ENCODE data around the gene ANKRD13C.
"Not testable (repeated sequence)": the region's sequence is repeated elsewhere in the genome, so short reads cannot be mapped to it uniquely, and the experiment has no call there.

ANKRD13C gene, protein sequence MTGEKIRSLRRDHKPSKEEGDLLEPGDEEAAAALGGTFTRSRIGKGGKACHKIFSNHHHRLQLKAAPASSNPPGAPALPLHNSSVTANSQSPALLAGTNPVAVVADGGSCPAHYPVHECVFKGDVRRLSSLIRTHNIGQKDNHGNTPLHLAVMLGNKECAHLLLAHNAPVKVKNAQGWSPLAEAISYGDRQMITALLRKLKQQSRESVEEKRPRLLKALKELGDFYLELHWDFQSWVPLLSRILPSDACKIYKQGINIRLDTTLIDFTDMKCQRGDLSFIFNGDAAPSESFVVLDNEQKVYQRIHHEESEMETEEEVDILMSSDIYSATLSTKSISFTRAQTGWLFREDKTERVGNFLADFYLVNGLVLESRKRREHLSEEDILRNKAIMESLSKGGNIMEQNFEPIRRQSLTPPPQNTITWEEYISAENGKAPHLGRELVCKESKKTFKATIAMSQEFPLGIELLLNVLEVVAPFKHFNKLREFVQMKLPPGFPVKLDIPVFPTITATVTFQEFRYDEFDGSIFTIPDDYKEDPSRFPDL

GRCh38 chr1:70354332-70355110 is at the start of gene ANKRD13C:
Gene ANKRD13C, minus strand, starts transcription at chr1:70354722. Its CDS starts 314 bp downstream, at chr1:70354408.
- in situ Hi-C loops (cut with MboI; ENCODE audit: low sequenced_read_pairs): no loop called here

DNA sequence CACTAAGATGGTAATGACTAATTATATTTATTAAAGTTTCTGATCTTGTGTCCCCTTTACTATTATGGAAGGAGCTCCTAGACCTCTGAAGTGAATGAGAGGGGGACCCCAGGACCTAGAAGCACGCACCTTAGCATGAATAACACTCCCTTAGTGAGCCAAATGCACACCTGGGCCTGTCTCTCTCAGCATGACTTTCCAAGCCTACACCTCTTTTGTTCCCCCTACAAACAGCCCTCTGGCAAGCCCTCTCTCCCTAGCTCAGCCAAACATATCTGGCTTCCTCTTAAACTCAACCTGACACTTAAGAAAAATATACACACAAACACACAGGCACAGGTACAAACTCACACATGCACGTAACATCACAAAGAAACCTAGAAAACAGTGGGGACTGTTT is 49.2 kb upstream of the ANKRD13C start:
- in situ Hi-C loops (cut with MboI; ENCODE audit: low sequenced_read_pairs): no loop called here

DNA sequence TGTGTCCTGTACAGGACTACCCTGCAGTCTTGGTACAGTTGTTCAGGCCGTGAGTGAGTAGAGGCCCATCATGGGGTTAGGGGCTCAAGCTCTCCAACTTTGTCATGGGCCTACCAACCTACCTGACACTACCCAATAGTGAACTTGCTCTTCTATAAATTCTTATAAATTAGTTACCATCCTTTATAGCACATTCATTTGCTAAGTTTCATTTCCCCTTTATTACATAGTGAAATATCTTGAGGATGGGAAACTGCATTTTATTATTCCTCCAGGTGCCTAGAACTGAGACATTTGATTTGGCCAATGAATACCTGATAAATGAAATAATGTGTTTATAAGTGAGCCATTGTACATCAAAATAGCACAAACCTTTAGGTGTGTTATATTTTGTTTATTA is 47.5 kb upstream of the ANKRD13C start:
- in situ Hi-C loops (cut with MboI; ENCODE audit: low sequenced_read_pairs): no loop called here

DNA sequence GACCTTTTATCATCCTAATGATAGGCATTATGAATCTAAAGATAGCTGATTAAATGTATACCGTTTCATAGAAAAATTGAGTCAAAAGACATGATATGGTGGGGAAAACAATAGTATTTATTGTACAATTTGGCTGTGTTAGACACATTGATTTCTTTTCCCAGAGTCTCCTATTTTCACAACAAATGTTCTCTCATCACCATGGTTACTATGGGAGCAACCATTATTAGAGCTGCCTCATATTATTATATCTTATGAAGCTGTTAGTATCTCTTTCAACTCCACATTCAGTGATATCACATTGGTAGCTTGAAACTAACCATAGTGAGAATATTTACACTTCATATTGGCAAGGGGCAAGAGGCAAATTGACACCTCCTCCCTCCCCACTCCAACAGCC is 45.8 kb upstream of the ANKRD13C start:
- in situ Hi-C loops (cut with MboI; ENCODE audit: low sequenced_read_pairs): no loop called here

GRCh38 chr1:70397013-70397412 is 42.5 kb upstream of the ANKRD13C start:
- in situ Hi-C loops (cut with MboI; ENCODE audit: low sequenced_read_pairs): no loop called here

GRCh38 chr1:70396607-70397006 is 42.1 kb upstream of the ANKRD13C start:
- in situ Hi-C loops (cut with MboI; ENCODE audit: low sequenced_read_pairs): no loop called here

DNA sequence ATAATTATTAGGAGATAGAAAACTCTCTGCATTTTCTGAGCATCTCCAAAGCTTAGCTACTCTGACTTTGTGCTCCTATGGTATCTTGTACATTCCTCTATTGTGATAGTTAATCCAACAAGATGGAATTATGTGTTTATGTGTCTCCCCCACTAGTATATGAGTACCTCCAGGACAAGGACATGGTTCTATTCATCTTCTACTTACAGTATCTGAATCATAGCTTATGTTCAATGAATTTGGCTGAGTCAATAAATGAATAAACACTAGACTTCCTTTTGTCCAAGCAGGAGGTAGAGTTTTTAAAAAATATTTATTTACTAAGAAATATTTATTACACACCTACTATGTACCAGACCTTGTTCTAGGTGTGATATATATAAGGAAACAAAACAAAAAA is 38.1 kb upstream of the ANKRD13C start:
- in situ Hi-C loops (cut with MboI; ENCODE audit: low sequenced_read_pairs): no loop called here

GRCh38 chr1:70387507-70387906 is 33.0 kb upstream of the ANKRD13C start:
- in situ Hi-C loops (cut with MboI; ENCODE audit: low sequenced_read_pairs): no loop called here

- in situ Hi-C loops (cut with MboI; ENCODE audit: low sequenced_read_pairs): no loop called here
Observed at GRCh38 chr1:70386121-70386520, 31.6 kb upstream of the ANKRD13C start.

- in situ Hi-C loops (cut with MboI; ENCODE audit: low sequenced_read_pairs): no loop called here
Observed at GRCh38 chr1:70385477-70385876, 31.0 kb upstream of the ANKRD13C start.

- in situ Hi-C loops (cut with MboI; ENCODE audit: low sequenced_read_pairs): no loop called here
Observed at GRCh38 chr1:70384542-70384941, 30.0 kb upstream of the ANKRD13C start.

GRCh38 chr1:70383483-70383882 is 29.0 kb upstream of the ANKRD13C start:
- in situ Hi-C loops (cut with MboI; ENCODE audit: low sequenced_read_pairs): no loop called here

DNA sequence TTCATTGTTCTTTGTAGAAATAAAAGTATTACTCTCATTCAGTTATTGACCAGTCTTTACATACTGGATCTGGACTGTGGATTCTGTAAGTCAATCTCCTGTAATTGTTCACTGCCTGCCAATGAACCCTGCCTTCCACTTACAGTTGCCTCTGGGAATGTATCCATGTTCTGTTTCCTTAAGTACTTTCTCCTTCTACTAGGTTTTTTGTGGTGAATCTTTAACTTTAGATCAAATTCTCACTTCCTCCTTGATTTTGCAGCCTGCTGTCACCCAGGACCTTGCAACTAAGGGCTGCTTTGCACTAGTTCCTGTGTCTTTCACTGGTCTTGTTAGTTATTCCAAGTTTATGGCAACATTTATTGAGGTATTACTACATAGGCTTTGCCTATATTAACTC is 28.2 kb upstream of the ANKRD13C start:
- in situ Hi-C loops (cut with MboI; ENCODE audit: low sequenced_read_pairs): no loop called here

DNA sequence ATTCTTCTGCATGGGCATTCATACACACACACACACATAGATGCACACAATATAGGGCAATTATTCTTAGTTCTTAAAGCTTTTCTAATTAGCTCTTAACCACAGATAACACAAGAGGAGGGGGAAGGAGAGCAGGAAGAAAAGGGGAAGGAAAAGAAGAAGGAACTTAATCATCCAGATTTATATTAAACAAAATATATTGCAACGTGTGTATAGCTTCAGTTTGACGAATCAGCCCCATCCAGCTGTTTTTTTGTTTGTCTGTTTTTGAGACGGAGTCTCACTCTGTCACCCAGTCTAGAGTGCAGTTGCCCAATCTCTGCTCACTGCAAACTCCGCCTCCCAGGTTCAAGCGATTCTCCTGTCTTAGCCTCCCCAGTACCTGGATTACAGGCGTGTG is 21.7 kb upstream of the ANKRD13C start:
- in situ Hi-C loops (cut with MboI; ENCODE audit: low sequenced_read_pairs): no loop called here

DNA sequence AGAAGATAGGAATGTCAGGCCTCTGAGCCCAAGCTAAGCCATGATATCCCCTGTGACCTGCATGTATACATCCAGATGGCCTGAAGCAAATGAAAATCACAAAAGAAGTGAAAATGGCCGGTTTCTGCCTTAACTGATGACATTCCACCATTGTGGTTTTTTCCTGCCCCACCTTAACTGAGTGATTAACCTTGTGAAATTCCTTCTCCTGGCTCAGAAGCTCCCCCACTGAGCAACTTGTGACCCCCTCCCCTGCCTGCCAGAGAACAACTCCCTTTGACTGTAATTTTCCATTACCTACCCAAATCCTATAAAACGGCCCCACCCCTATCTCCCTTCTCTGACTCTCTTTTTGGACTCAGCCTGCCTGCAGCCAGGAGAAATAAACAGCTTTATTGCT is 19.1 kb upstream of the ANKRD13C start:
- in situ Hi-C loops (cut with MboI; ENCODE audit: low sequenced_read_pairs): not testable (repeated sequence)

DNA sequence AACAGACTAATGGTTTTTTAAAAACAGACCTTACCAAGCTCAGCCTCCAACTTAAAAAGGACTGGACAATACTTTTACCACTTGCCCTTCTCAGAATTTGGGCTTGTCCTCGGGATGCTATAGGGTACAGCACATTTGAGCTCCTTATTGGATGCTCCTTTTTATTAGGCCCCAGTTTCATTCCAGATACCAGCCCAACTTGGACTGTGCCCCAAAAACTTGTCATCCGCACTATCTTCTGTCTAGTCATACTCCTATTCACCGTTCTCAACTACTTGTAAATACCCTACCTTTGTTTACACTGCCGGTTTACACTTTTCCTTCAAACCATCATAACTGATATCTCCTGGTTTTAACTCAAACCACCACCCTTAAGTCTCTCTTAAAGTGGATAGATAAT is 17.9 kb upstream of the ANKRD13C start:
- in situ Hi-C loops (cut with MboI; ENCODE audit: low sequenced_read_pairs): no loop called here

DNA sequence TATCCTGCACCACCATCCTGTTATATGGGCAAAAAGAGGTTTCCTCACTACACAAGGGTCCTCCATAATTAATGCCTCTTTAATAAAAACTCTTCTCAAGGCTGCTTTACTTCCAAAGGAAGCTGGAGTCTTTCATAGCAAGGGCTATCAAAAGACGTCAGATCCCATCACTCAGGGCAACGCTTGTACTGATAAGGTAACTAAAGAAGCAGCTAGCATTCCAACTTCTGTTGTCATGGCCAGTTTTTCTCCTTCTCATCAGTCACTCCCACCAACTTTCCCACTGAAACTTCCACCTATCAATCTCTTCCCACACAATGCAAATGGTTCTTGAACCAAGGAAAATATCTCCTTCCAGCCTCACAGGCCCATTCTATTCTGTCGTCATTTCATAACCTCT is 17.1 kb upstream of the ANKRD13C start:
- in situ Hi-C loops (cut with MboI; ENCODE audit: low sequenced_read_pairs): not testable (repeated sequence)

GRCh38 chr1:70367397-70367796 is 12.9 kb upstream of the ANKRD13C start:
- in situ Hi-C loops (cut with MboI; ENCODE audit: low sequenced_read_pairs): not testable (repeated sequence)

DNA sequence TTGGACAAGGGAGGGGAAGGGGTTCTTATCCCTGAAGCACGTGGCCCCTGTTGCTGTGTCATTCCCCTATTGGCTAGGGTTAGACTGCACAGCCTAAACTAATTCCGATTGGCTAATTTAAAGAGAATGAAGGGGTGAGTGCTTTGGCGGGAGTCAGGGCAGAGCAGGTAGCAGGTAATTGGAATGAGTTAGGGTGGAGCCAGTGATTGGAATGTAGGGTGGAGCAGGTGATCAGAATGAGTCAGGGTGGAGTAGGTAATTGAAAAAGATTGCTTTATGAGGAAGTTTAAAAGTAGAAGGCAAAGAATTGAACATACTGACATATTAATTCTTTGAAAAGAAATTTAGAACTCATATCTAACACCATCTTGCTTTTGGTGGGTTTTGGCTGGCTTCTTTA is 12.5 kb upstream of the ANKRD13C start:
- in situ Hi-C loops (cut with MboI; ENCODE audit: low sequenced_read_pairs): not testable (repeated sequence)

- in situ Hi-C loops (cut with MboI; ENCODE audit: low sequenced_read_pairs): not testable (repeated sequence)
Observed at GRCh38 chr1:70366425-70366952, 12.0 kb upstream of the ANKRD13C start.

- in situ Hi-C loops (cut with MboI; ENCODE audit: low sequenced_read_pairs): no loop called here
Observed at GRCh38 chr1:70364439-70364838, 9.9 kb upstream of the ANKRD13C start.

Measured in HL-60/S4 (cell line).